NT2/D1 (cell line): ENCODE data around the gene GAST.

ENCODE experiments used
- SUZ12 ChIP-seq: IDR thresholded peaks from 2 replicates; pipeline ENCODE4 v1.6.1; 2011; ENCODE audit not compliant: insufficient read length, insufficient read depth; ENCODE audit errors: extremely low read depth
- YY1 ChIP-seq: IDR thresholded peaks from 2 replicates; pipeline ENCODE4 v1.6.1; 2011; ENCODE audit not compliant: insufficient read length, insufficient read depth
- ZNF274 ChIP-seq: IDR thresholded peaks from 2 replicates; pipeline ENCODE4 v1.6.1; 2011; ENCODE audit warnings: mild to moderate bottlenecking, low read depth, low read length

GRCh38 chr17:41681776-41682175 is 30.4 kb upstream of the GAST start:
- no peak for TF ChIP-seq YY1
- TF ChIP-seq ZNF274 = no peak
- TF ChIP-seq SUZ12 = no peak
